ENCODE results near the gene TBC1D23.
"Not testable (repeated sequence)": the region's sequence is repeated elsewhere in the genome, so short reads cannot be mapped to it uniquely, and the experiment has no call there.

Gene TBC1D23

GRCh38 chr3:100260685-100261484 is at the start of gene TBC1D23:
Gene TBC1D23, plus strand, starts transcription at chr3:100260992. Its CDS starts 27 bp downstream, at chr3:100261019.
- DNase-seq (ENCODE audit: low read depth), result peak; percentile 99

GRCh38 chr3:100213891-100214573 is 46.8 kb upstream of the TBC1D23 start:
- DNase-seq (ENCODE audit: low read depth), result no peak

- DNase-seq (ENCODE audit: low read depth), result no peak
Measured at GRCh38 chr3:100214574-100214964, 46.2 kb upstream of the TBC1D23 start.

GRCh38 chr3:100216713-100217112 is 44.1 kb upstream of the TBC1D23 start:
- no peak for DNase-seq (ENCODE audit: low read depth)

GRCh38 chr3:100221159-100221558 is 39.6 kb upstream of the TBC1D23 start:
- DNase-seq (ENCODE audit: low read depth), result no peak

- no peak for DNase-seq (ENCODE audit: low read depth)
Measured at GRCh38 chr3:100225193-100225592, 35.6 kb upstream of the TBC1D23 start.

- no peak for DNase-seq (ENCODE audit: low read depth)
Measured at GRCh38 chr3:100225883-100226282, 34.9 kb upstream of the TBC1D23 start.

GRCh38 chr3:100226712-100227429 is 33.9 kb upstream of the TBC1D23 start:
- DNase-seq (ENCODE audit: low read depth), result no peak

- DNase-seq (ENCODE audit: low read depth), result no peak
Measured at GRCh38 chr3:100227511-100227921, 33.3 kb upstream of the TBC1D23 start.

GRCh38 chr3:100228247-100228646 is 32.5 kb upstream of the TBC1D23 start:
- no peak for DNase-seq (ENCODE audit: low read depth)

- not testable (repeated sequence) for DNase-seq (ENCODE audit: low read depth)
Measured at GRCh38 chr3:100229188-100229587, 31.6 kb upstream of the TBC1D23 start.

GRCh38 chr3:100230710-100231109 is 30.1 kb upstream of the TBC1D23 start:
- no peak for DNase-seq (ENCODE audit: low read depth)

- DNase-seq (ENCODE audit: low read depth), result no peak
Measured at GRCh38 chr3:100231668-100232067, 29.1 kb upstream of the TBC1D23 start.

GRCh38 chr3:100234364-100234763 is 26.4 kb upstream of the TBC1D23 start:
- no peak for DNase-seq (ENCODE audit: low read depth)

GRCh38 chr3:100238599-100238998 is 22.2 kb upstream of the TBC1D23 start:
- DNase-seq (ENCODE audit: low read depth), result no peak

GRCh38 chr3:100242471-100242870 is 18.3 kb upstream of the TBC1D23 start:
- not testable (repeated sequence) for DNase-seq (ENCODE audit: low read depth)

- DNase-seq (ENCODE audit: low read depth), result no peak
Measured at GRCh38 chr3:100244264-100244663, 16.5 kb upstream of the TBC1D23 start.

- no peak for DNase-seq (ENCODE audit: low read depth)
Measured at GRCh38 chr3:100245136-100245535, 15.7 kb upstream of the TBC1D23 start.

- no peak for DNase-seq (ENCODE audit: low read depth)
Measured at GRCh38 chr3:100245927-100246326, 14.9 kb upstream of the TBC1D23 start.

- DNase-seq (ENCODE audit: low read depth), result no peak
Measured at GRCh38 chr3:100246999-100247398, 13.8 kb upstream of the TBC1D23 start.

- DNase-seq (ENCODE audit: low read depth), result no peak
Measured at GRCh38 chr3:100252001-100252400, 8.8 kb upstream of the TBC1D23 start.

- no peak for DNase-seq (ENCODE audit: low read depth)
Measured at GRCh38 chr3:100254168-100254777, 6.5 kb upstream of the TBC1D23 start.
